Activated CD4-positive, alpha-beta T cell treated with anti-CD3 and anti-CD28 coated beads, Interleukin-2, Interleukin-6, amounts not matched to agents 100 ng/mL and 50 ng/mL, durations not matched to agents 16 hours and 8 hours (primary cell): ENCODE measurements around the gene RPS6KB2.
"Not testable (repeated sequence)": the region's sequence is repeated elsewhere in the genome, so short reads cannot be mapped to it uniquely, and the experiment has no call there.

ENCODE experiments used
- DNase-seq: peaks from one replicate; pipeline ENCODE4 v3.0.0-alpha.2; 2020

Gene RPS6KB2

GRCh38 chr11:67397986-67398660, 30.2 kb upstream of the RPS6KB2 start:
- DNase-seq = no peak

- DNase-seq = no peak
Observed at GRCh38 chr11:67398661-67399563, 29.4 kb upstream of the RPS6KB2 start.

GRCh38 chr11:67400251-67400941, 27.9 kb upstream of the RPS6KB2 start:
- DNase-seq = no peak

GRCh38 chr11:67400942-67401494, 27.3 kb upstream of the RPS6KB2 start:
- DNase-seq = no peak

GRCh38 chr11:67401495-67402191, 26.7 kb upstream of the RPS6KB2 start, which contains the start of gene PPP1CA:
Gene PPP1CA (minus strand): TSS chr11:67401858. CDS start chr11:67401782, 76 bp downstream.
- DNase-seq = peak; percentile 95

GRCh38 chr11:67402192-67402839, 26.0 kb upstream of the RPS6KB2 start:
- not testable (repeated sequence) for DNase-seq

- DNase-seq = not testable (repeated sequence)
Observed at GRCh38 chr11:67403085-67403484, 25.2 kb upstream of the RPS6KB2 start.

- DNase-seq = peak; percentile 80
Observed at GRCh38 chr11:67404515-67405195, 23.6 kb upstream of the RPS6KB2 start.

GRCh38 chr11:67405196-67405567, 23.1 kb upstream of the RPS6KB2 start:
- DNase-seq = no peak

GRCh38 chr11:67405688-67406339, 22.5 kb upstream of the RPS6KB2 start:
- no peak for DNase-seq

- DNase-seq = no peak
Observed at GRCh38 chr11:67406420-67406968, 21.8 kb upstream of the RPS6KB2 start.

GRCh38 chr11:67406969-67407687, 21.2 kb upstream of the RPS6KB2 start:
- DNase-seq = no peak

- no peak for DNase-seq
Observed at GRCh38 chr11:67407688-67408163, 20.6 kb upstream of the RPS6KB2 start.

GRCh38 chr11:67408437-67409200, 19.7 kb upstream of the RPS6KB2 start:
- DNase-seq = no peak

- peak; percentile 90 for DNase-seq
Observed at GRCh38 chr11:67409261-67409666, 19.0 kb upstream of the RPS6KB2 start.

- DNase-seq = no peak
Observed at GRCh38 chr11:67409781-67410368, 18.4 kb upstream of the RPS6KB2 start.

- DNase-seq = no peak
Observed at GRCh38 chr11:67410369-67410831, 17.9 kb upstream of the RPS6KB2 start.
